Bronchial epithelial cell (primary cell): ENCODE results near the gene MOBP. TPM values are rescaled to one million over a fixed set of nuclear protein-coding genes. Genes with fewer than 3 reads are reported as not detected.

Source experiments
- DNase-seq: peaks from one replicate; pipeline ENCODE4 v3.0.0-alpha.2; 2010; ENCODE audit warnings: low read depth
- FAIRE-seq: peaks from 2 replicates; lab custom pipeline; 2011; peaks lifted over from hg19 to GRCh38; lab: Jason Lieb, UNC
- H3K27me3 ChIP-seq: 2 replicates; pipeline ENCODE4 v1.5.1; 2011; ENCODE audit warnings: low read length; ENCODE audit not compliant: control insufficient read depth, insufficient read depth
- H3K36me3 ChIP-seq: 2 replicates; pipeline ENCODE4 v1.5.1; 2011; ENCODE audit warnings: low read length; ENCODE audit not compliant: control insufficient read depth, insufficient read depth
- H3K4me3 ChIP-seq: 2 replicates; pipeline ENCODE4 v1.5.1; 2011; ENCODE audit warnings: mild to moderate bottlenecking, low read depth, low read length, control low read depth
- total RNA-seq: library from RNA; depleted of rRNA; stranded (reverse); fragments of >200 nt; gene quantifications from 2 replicates; pipeline ENCODE4 v1.2.1, GENCODE V29; 2014
- TF ChIP-seq, protein P1 (sequence below): IDR thresholded peaks from 2 replicates; pipeline ENCODE4 v1.5.1; 2011; ENCODE audit warnings: mild to moderate bottlenecking, moderate library complexity, low read length, control low read depth, inconsistent platforms; ENCODE audit not compliant: insufficient read depth, severe bottlenecking

Gene MOBP
- total RNA-seq, 1 donor from 2014 or later: not detected

DNA sequence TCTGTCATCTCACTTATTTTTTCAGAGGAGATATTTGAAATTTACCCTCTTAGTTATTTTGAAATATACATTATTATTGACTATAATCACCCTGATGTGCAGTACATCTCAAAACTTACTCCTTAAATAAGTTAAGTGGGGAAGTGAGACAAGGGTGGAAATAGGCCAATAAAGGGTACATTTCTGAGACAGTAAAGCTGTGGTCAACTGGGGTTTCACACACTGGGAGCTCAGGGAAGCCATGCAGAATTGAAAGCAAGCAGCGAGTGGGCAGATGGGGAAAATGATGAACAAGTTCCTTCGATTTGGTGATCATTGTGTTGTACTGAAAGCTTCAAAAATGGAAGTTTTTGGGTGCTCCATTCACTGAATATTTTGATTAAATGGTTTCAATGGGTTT is 21.6 kb upstream of the MOBP start:
- Histone ChIP-seq H3K27me3 (no peaks in the 10 kb centered on the region), H3K36me3 (no peaks in the 10 kb centered on the region), H3K4me3 (no peak overlapping the region)
- DNase-seq (no peak), FAIRE-seq (no peak)
- TF ChIP-seq, protein P1, sequence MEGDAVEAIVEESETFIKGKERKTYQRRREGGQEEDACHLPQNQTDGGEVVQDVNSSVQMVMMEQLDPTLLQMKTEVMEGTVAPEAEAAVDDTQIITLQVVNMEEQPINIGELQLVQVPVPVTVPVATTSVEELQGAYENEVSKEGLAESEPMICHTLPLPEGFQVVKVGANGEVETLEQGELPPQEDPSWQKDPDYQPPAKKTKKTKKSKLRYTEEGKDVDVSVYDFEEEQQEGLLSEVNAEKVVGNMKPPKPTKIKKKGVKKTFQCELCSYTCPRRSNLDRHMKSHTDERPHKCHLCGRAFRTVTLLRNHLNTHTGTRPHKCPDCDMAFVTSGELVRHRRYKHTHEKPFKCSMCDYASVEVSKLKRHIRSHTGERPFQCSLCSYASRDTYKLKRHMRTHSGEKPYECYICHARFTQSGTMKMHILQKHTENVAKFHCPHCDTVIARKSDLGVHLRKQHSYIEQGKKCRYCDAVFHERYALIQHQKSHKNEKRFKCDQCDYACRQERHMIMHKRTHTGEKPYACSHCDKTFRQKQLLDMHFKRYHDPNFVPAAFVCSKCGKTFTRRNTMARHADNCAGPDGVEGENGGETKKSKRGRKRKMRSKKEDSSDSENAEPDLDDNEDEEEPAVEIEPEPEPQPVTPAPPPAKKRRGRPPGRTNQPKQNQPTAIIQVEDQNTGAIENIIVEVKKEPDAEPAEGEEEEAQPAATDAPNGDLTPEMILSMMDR: no peak

DNA sequence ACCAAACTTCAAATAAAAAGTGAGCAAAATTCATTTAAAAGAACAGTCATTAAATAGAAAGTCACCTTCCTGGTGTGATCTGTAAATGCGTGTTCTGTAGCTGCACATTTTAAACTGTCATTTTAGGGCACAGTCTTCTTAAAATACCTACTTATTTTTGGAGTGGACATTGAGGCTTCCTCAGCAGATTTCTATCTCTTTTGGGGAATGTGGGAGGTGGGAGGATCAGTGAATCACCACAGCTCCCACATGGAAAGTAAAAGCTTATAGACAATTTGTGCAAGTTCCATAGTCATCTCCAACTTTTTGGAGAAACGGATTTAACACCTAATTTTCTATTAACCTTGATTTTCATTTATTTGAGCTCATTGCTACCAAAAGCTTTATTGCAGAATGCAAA is 21.0 kb upstream of the MOBP start:
- no peak overlapping the region for H3K4me3 ChIP-seq
- no peaks in the 10 kb centered on the region for H3K36me3 ChIP-seq
- TF ChIP-seq, protein P1: no peak
- FAIRE-seq: no peak
- no peaks in the 10 kb centered on the region for H3K27me3 ChIP-seq
- no peak for DNase-seq

DNA sequence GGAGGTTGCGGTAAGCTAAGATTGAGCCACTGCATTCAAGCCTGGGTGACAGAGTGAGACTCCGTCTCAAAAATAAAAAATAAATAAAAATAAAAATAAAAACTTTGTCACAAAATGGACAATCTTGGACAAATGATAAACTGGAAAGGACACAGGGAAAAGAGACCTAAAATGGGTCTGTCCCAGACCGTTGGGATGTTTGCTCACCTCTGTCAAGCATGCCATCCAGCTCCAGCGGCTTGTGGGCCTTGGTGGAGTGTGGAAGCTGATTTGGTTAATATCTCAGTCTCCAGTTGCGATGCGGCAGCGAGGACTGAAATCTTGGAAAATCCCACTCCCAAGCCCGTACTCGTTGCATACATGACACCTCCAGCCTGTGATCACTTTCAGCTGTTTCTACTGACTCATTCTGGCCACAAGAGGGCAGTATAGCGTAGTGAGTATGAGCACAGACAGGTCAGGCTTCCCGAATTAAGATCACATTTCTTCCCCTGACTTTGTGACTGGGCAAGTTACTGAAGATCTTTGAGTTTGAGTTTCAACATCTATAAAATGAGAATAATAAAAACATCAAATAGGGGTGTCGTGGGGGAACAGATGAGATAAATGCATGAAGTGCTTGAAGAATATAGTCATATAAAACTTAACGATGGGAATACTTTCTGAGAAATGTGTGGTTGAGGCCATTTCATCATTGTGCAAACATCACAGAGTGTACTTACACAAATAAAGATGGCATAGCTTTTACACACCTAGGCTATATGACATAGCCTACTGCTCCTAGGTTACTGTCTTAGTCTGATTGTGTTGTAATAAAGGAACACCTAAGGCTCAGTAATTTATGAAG is 19.6 kb upstream of the MOBP start:
- TF ChIP-seq, protein P1: peak; percentile 79

DNA sequence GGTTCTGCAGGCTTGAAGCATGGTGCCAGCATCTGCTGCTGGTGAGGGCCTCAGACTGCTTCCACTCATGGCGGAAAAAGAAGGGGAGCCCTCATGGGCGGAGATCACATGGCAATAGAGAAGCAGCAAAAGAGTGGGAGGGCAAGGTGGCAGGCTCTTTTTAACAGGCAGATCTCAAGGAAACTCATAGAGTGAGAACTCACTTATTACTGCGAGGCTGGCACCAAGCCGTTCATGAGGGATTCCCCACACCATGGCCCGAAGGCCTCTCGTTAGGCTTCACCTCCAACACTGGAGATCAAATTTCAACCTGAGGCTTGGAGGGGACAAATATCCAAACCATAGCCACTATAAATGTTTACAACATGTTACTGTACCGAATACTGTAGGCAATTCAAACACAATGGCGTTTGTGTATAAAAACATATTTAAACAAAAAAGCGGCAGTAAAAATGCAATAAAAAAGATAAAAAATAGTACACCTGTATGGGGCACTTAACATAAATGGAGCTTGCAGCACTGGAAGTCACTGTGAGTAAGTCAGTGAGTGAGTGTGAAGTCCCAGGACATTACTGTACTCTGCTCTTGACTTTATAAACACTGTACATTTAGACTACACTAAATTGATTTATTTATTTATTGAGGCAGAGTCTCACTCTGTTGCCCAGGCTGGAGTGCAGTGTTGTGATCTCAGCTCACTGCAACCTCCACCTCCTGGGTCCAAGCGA is 18.8 kb upstream of the MOBP start:
- no peaks in the 10 kb centered on the region for H3K36me3 ChIP-seq
- H3K27me3 ChIP-seq: no peaks in the 10 kb centered on the region
- FAIRE-seq (no peak), DNase-seq (no peak)
- TF ChIP-seq, protein P1: no peak
- H3K4me3 ChIP-seq: no peak overlapping the region

More for the DNA sequence above, 19.6 kb upstream of the MOBP start:
- peak; percentile 84 for DNase-seq
- no peaks in the 10 kb centered on the region for H3K27me3 ChIP-seq
- peak; percentile 83 for FAIRE-seq
- H3K36me3 ChIP-seq: no peaks in the 10 kb centered on the region
- no peak overlapping the region for H3K4me3 ChIP-seq

DNA sequence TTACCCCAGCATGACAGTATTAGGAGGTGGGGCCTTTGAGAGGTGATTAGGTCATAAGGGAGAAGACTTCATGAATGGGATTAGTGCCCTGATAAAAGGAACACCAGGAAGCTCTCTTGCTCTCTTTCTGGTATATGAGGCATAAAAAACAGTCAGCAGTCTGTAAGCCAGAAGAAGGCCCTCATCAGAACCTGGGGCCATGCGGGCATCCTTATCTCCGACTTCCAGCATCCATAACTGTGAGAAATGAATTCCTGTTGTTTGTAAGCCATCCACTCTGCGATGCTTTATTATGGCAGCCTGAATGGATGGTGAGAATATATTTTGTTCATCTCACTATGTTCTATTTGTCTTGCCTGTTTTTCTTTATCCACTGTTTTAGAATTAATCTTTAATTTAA is 17.7 kb upstream of the MOBP start:
- H3K4me3 ChIP-seq: no peak overlapping the region
- no peaks in the 10 kb centered on the region for H3K36me3 ChIP-seq
- TF ChIP-seq, protein P1: no peak
- FAIRE-seq (no peak), DNase-seq (no peak)
- H3K27me3 ChIP-seq: no peaks in the 10 kb centered on the region
